Measurements from ENCODE around the gene POP7.

GRCh38 chr7:100730136-100730800 lies 24.3 kb downstream of the POP7 start:
- TF ChIP-seq CTCF (conservative IDR thresholded peaks at IDR 0.05; ENCODE audit: low read depth, low read length) = no peak
- no peak for TF ChIP-seq EZH2 (IDR thresholded peaks at IDR 0.05; ENCODE audit: borderline replicate concordance, low read depth, low read length, poor library complexity, severe bottlenecking)

Measured in A673 (cell line).